H9 (cell line): Measurements from ENCODE around the gene CACNB4. TPM values are rescaled to one million over a fixed set of nuclear protein-coding genes. Genes with fewer than 3 reads are reported as not detected.

Experiments
- DNase-seq: peaks from one replicate; pipeline ENCODE4 v3.0.0-alpha.2; 2017
- H2AFZ ChIP-seq: one replicate; pipeline ENCODE4 v1.6.1; 2013; ENCODE audit warnings: mild to moderate bottlenecking, low read length, control low read depth, moderate library complexity
- H2AK5ac ChIP-seq: 2 replicates; pipeline ENCODE4 v1.6.1; 2013; ENCODE audit warnings: low read length, control low read depth, mixed read lengths; ENCODE audit not compliant: insufficient read length
- H2BK120ac ChIP-seq: one replicate; pipeline ENCODE4 v1.6.1; 2013; ENCODE audit warnings: low read depth, mild to moderate bottlenecking, low read length, control low read depth, inconsistent platforms; ENCODE audit not compliant: poor library complexity, severe bottlenecking
- H2BK12ac ChIP-seq: 2 replicates; pipeline ENCODE4 v1.6.1; 2013; ENCODE audit warnings: low read length, control low read depth, mixed read lengths, low read depth; ENCODE audit not compliant: insufficient read length
- H2BK15ac ChIP-seq: 2 replicates; pipeline ENCODE4 v1.6.1; 2013; ENCODE audit warnings: low read depth, low read length, control low read depth
- H2BK20ac ChIP-seq: one replicate; pipeline ENCODE4 v1.6.1; 2013; ENCODE audit warnings: low read depth, mild to moderate bottlenecking, low read length, control low read depth, inconsistent platforms; ENCODE audit not compliant: poor library complexity, severe bottlenecking
- H2BK5ac ChIP-seq: 2 replicates; pipeline ENCODE4 v1.6.1; 2013; ENCODE audit warnings: low read length, control low read depth, mixed read lengths; ENCODE audit not compliant: insufficient read length
- H3K14ac ChIP-seq: 2 replicates; pipeline ENCODE4 v1.6.1; 2013; ENCODE audit warnings: low read length, control low read depth; ENCODE audit not compliant: insufficient read depth
- H3K18ac ChIP-seq: 2 replicates; pipeline ENCODE4 v1.6.1; 2013; ENCODE audit warnings: low read depth, mild to moderate bottlenecking, mixed read lengths, low read length, control low read depth; ENCODE audit not compliant: insufficient read length
- H3K23ac ChIP-seq: 2 replicates; pipeline ENCODE4 v1.6.1; 2013; ENCODE audit warnings: low read length, control low read depth, mixed read lengths, low read depth; ENCODE audit not compliant: insufficient read length
- H3K23me2 ChIP-seq: 2 replicates; pipeline ENCODE4 v1.6.1; 2013; ENCODE audit warnings: low read depth, mild to moderate bottlenecking, mixed read lengths, low read length, control low read depth; ENCODE audit not compliant: insufficient read length, poor library complexity, severe bottlenecking
- H3K27ac ChIP-seq: 2 replicates; pipeline ENCODE4 v1.5.1; 2013; ENCODE audit warnings: low read length, control low read depth, mixed read lengths, low read depth; ENCODE audit not compliant: insufficient read length
- H3K27me3 ChIP-seq: 2 replicates; pipeline ENCODE4 v1.6.1; 2013; ENCODE audit warnings: low read length, control low read depth, inconsistent platforms; ENCODE audit not compliant: insufficient read depth
- H3K4ac ChIP-seq: 2 replicates; pipeline ENCODE4 v1.6.1; 2013; ENCODE audit warnings: low read depth, mild to moderate bottlenecking, control low read depth, inconsistent platforms, low read length, moderate library complexity
- H3K4me1 ChIP-seq: 2 replicates; pipeline ENCODE4 v1.6.1; 2013; ENCODE audit warnings: low read length, control low read depth, inconsistent platforms; ENCODE audit not compliant: insufficient read depth
- H3K4me2 ChIP-seq: 2 replicates; pipeline ENCODE4 v1.6.1; 2013; ENCODE audit warnings: low read length, control low read depth, mixed read lengths; ENCODE audit not compliant: insufficient read length, insufficient read depth
- H3K56ac ChIP-seq: 2 replicates; pipeline ENCODE4 v1.6.1; 2013; ENCODE audit warnings: low read depth, mild to moderate bottlenecking, mixed read lengths, low read length, control low read depth; ENCODE audit not compliant: insufficient read length
- H3K79me1 ChIP-seq: 2 replicates; pipeline ENCODE4 v1.6.1; 2013; ENCODE audit warnings: low read depth, mild to moderate bottlenecking, moderate library complexity, low read length, control low read depth, inconsistent platforms; ENCODE audit not compliant: insufficient read depth, poor library complexity, severe bottlenecking
- H3K79me2 ChIP-seq: 2 replicates; pipeline ENCODE4 v1.6.1; 2013; ENCODE audit warnings: low read length, control low read depth, inconsistent platforms; ENCODE audit not compliant: insufficient read depth
- H3K9ac ChIP-seq: 2 replicates; pipeline ENCODE4 v1.6.1; 2013; ENCODE audit warnings: low read length, control low read depth, mixed read lengths; ENCODE audit not compliant: insufficient read length; ENCODE audit errors: extremely low read depth
- H3K9me3 ChIP-seq: one replicate; pipeline ENCODE4 v1.6.1; 2013; ENCODE audit warnings: low read depth, low read length, inconsistent platforms; ENCODE audit not compliant: control insufficient read depth
- H3T11ph ChIP-seq: one replicate; pipeline ENCODE4 v1.6.1; 2013; ENCODE audit warnings: mild to moderate bottlenecking, low read length, control low read depth, inconsistent platforms
- H4K20me1 ChIP-seq: one replicate; pipeline ENCODE4 v1.6.1; 2013; ENCODE audit not compliant: control insufficient read depth, insufficient read length, insufficient read depth
- H4K5ac ChIP-seq: 2 replicates; pipeline ENCODE4 v1.6.1; 2013; ENCODE audit warnings: low read depth, mild to moderate bottlenecking, mixed read lengths, low read length, control low read depth; ENCODE audit not compliant: insufficient read length
- H4K8ac ChIP-seq: replicated peaks from 2 replicates; pipeline ENCODE4 v1.6.1; 2013; ENCODE audit warnings: low read length, control low read depth, mixed read lengths, low read depth; ENCODE audit not compliant: insufficient read length
- H4K91ac ChIP-seq: 2 replicates; pipeline ENCODE4 v1.6.1; 2013; ENCODE audit warnings: low read depth, mild to moderate bottlenecking, moderate library complexity, mixed read lengths, low read length, control low read depth; ENCODE audit not compliant: insufficient read length
- H3K27ac Mint-ChIP-seq, 3 experiments: 2 replicates in 2 of 3; 3 replicates in 1 of 3; pipeline ENCODE4 v1.8.0; 2020 to 2021; ENCODE audit warnings: mixed read lengths in 3 of 3, mild to moderate bottlenecking in 1 of 3, moderate library complexity in 1 of 3
- H3K27me3 Mint-ChIP-seq: 2 replicates; pipeline ENCODE4 v1.8.0; 2021; ENCODE audit warnings: low read depth, mild to moderate bottlenecking, moderate library complexity, mixed read lengths
- H3K36me3 Mint-ChIP-seq, 3 experiments: 2 replicates in 2 of 3; 3 replicates in 1 of 3; pipeline ENCODE4 v1.8.0; 2020 to 2021; ENCODE audit warnings: low read depth in 3 of 3, mixed read lengths in 3 of 3; ENCODE audit not compliant: insufficient read depth in 1 of 3
- H3K4me1 Mint-ChIP-seq, 2 experiments: 2 replicates each; pipeline ENCODE4 v1.8.0; 2020; ENCODE audit warnings: mixed read lengths in 2 of 2
- H3K4me3 Mint-ChIP-seq, 2 experiments: 2 replicates in 1 of 2; 3 replicates in 1 of 2; pipeline ENCODE4 v1.8.0; 2020 to 2021; ENCODE audit warnings: mild to moderate bottlenecking in 2 of 2, mixed read lengths in 2 of 2, moderate library complexity in 1 of 2
- H3K9me3 Mint-ChIP-seq, 2 experiments: 2 replicates in 1 of 2; 3 replicates in 1 of 2; pipeline ENCODE4 v1.8.0; 2020; ENCODE audit warnings: mild to moderate bottlenecking in 2 of 2, mixed read lengths in 2 of 2, moderate library complexity in 1 of 2
- CTCF ChIP-seq: fragments of 200-600 bp; sonication (generic); conservative IDR thresholded peaks from 3 replicates; pipeline ENCODE4 v1.8.0; 2021; ENCODE audit warnings: antibody characterized with exemption, mild to moderate bottlenecking
- total RNA-seq: library from RNA; stranded (reverse); gene quantifications from 2 replicates; pipeline ENCODE4 v1.2.1, GENCODE V29; 2021

The CACNB4 gene
- total RNA-seq, 1 experiment from 2014 or later: 1.4 TPM

- TF ChIP-seq CTCF: no peak
- no peak overlapping the region for H3T11ph ChIP-seq
- Mint-ChIP-seq H3K27ac (no peak overlapping the region), H3K4me3 (no peak overlapping the region), H3K9me3 (peaks cover 6 to 7% of the 10 kb centered on the region in 2 experiments), H3K4me1 (peaks cover 3 to 4% of the 10 kb centered on the region in 2 experiments; a peak in 2 of 4 replicates), H3K27me3 (no peaks in the 10 kb centered on the region), H3K36me3 (peaks cover 4 to 7% (median 7%) of the 10 kb centered on the region in 3 experiments)
- no peaks in the 10 kb centered on the region for H3K79me2 ChIP-seq
- no peak overlapping the region for H2AFZ ChIP-seq
- H3K4me2 ChIP-seq: no peak overlapping the region
- H3K4ac ChIP-seq: no peak overlapping the region
- H4K5ac ChIP-seq: no peak overlapping the region
- no peak overlapping the region for H3K18ac ChIP-seq
- H2BK15ac ChIP-seq: no peak overlapping the region
- H3K27me3 ChIP-seq: no peaks in the 10 kb centered on the region
- H3K23ac ChIP-seq: no peak overlapping the region
- H2BK120ac ChIP-seq: no peak overlapping the region
- H3K9me3 ChIP-seq: no peaks in the 10 kb centered on the region
- no peak overlapping the region for H3K14ac ChIP-seq
- no peaks in the 10 kb centered on the region for H4K20me1 ChIP-seq
- no peaks in the 10 kb centered on the region for H3K23me2 ChIP-seq
- no peaks in the 10 kb centered on the region for H3K79me1 ChIP-seq
- H2BK12ac ChIP-seq: no peak overlapping the region
- no peak overlapping the region for H3K27ac ChIP-seq
- no peak overlapping the region for H3K56ac ChIP-seq
- H3K9ac ChIP-seq: no peak overlapping the region
- no peak overlapping the region for H2BK20ac ChIP-seq
- no peak overlapping the region for H4K91ac ChIP-seq
- no peak overlapping the region for H2BK5ac ChIP-seq
- H4K8ac ChIP-seq: no peak overlapping the region
- no peak for DNase-seq
- H3K4me1 ChIP-seq: no peaks in the 10 kb centered on the region
- H2AK5ac ChIP-seq: no peak overlapping the region
Observed at GRCh38 chr2:151937966-151938365, 160.9 kb downstream of the CACNB4 start.
